ENCODE data around the gene PRKCG. TPM values are rescaled to one million over a fixed set of nuclear protein-coding genes. Genes with fewer than 3 reads are reported as not detected.

PRKCG gene
- total and polyA plus RNA-seq, 2 of the 8 experiments (the other 6 are each of a cell fraction or from before 2014, with no cell fraction given): 6.1 to 10.6 TPM

DNA sequence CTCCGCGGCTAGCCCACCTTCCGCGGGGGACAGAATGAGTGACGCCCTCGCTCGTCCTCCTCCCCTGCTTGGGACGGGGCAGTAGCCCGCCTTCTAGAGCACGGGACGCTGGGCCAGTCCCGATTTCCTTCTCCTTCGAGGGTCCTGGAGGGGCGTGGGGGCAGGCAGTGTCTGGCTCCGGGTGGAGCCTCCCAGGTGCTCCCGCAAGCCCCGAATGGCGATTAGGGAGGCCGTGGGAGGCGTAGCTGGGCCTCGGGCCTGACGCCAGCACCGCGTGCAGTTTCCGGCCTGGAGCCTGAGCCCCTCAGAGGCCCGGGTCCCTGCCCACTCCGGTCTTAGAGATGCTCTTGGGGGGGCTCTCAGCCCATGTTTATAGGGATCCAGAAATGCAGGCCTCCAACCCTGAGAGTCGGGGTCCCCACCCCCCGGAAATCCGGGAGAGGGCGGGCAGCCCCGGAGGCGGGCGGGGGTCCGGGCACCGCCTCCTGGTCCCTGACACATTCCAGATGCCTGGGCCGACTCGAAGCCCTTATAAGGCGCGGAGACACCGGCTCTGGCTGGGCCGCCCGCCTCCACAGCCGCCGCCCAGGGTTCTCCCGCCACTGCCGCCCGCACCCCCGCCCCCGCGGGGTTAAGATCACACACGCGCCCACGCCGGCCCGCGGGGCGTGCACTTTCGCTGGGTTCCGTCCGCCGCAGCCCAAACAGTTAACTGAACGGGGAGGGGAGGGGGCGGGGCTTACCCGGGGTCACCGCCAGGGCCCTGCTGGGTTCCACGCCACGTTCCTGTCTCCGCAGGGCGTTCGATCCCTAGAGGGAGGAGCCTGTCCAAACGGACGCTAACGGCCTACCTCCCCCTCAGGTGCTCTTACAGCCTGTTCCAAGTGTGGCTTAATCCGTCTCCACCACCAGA is 12.8 kb upstream of the PRKCG start:
- Histone ChIP-seq H3K23me2 (ENCODE audit: low read depth, low read length) (peaks cover 16% of the 10 kb centered on the region; the same call in 1 of the 2 replicates), H3K9me3 (ENCODE audit: insufficient read depth in 2 of 2, low read depth in 1 of 2, low read length in 1 of 2) (no peaks in the 10 kb centered on the region), H3K18ac (ENCODE audit: extremely low read depth, low read length) (peak overlapping the region; percentile 87; the same call in 1 of the 2 replicates), H3K23ac (ENCODE audit: insufficient read length) (no peak overlapping the region), H3K4me2 (ENCODE audit: insufficient read depth in 1 of 2, low read depth in 2 of 2, low read length in 2 of 2) (peak overlapping the region; percentile 87 to 94), H3K56ac (replicated peaks; ENCODE audit: insufficient read length, low read depth, low read length) (peak overlapping the region; percentile 42), H3K4me1 (replicated peaks in 1 of 4; ENCODE audit: control insufficient read depth in 3 of 4, insufficient read depth in 4 of 4, low read length in 3 of 4) (peaks cover 0 to 13% (median 8%) of the 10 kb centered on the region in 4 experiments; a peak in 6 of 7 replicates), H3K9ac (replicated peaks in 1 of 4; ENCODE audit: extremely low read depth in 1 of 4, low read depth in 3 of 4, low read length in 3 of 4) (peak overlapping the region; percentile 86 to 95 (median 91)), H3K4me3 (ENCODE audit: extremely low read depth in 1 of 4, insufficient read depth in 2 of 4, low read depth in 3 of 4, low read length in 4 of 4) (peak overlapping the region; percentile 69 to 94 (median 79)), H2AFZ (ENCODE audit: low read length) (no peak overlapping the region), H3K27ac (ENCODE audit: low read depth, low read length) (peak overlapping the region; percentile 85), H3K79me1 (ENCODE audit: low read depth, low read length) (peaks cover 9% of the 10 kb centered on the region; the same call in 1 of the 2 replicates), H4K20me1 (replicated peaks in 1 of 2; ENCODE audit: control insufficient read depth in 1 of 2, insufficient read depth in 2 of 2, low read length in 2 of 2) (peaks cover 4 to 8% of the 10 kb centered on the region in 2 experiments), H2BK120ac (replicated peaks; ENCODE audit: low read depth, low read length) (no peak overlapping the region), H3K4ac (replicated peaks; ENCODE audit: insufficient read length, low read depth, low read length) (no peak overlapping the region), H2BK5ac (ENCODE audit: low read depth, low read length) (peak overlapping the region; percentile 95), H2BK20ac (ENCODE audit: low read length) (no peak overlapping the region), H2BK12ac (ENCODE audit: low read depth, low read length) (peak overlapping the region; percentile 94), H3K79me2 (ENCODE audit: control insufficient read depth in 1 of 2, insufficient read depth in 2 of 2, low read length in 2 of 2) (peaks cover 0 to 17% of the 10 kb centered on the region in 2 experiments; a peak in 1 of 4 replicates), H4K8ac (ENCODE audit: extremely low read depth, insufficient read depth, low read length) (peak overlapping the region; percentile 99), H2AK5ac (ENCODE audit: low read depth, low read length) (no peak overlapping the region), H3K27me3 (replicated peaks in 1 of 4; ENCODE audit: control insufficient read depth in 3 of 4, extremely low read depth in 1 of 4, insufficient read depth in 3 of 4, low read length in 3 of 4) (no peaks in the 10 kb centered on the region), H4K91ac (replicated peaks; ENCODE audit: insufficient read length, low read length) (peak overlapping the region; percentile 55), H3K14ac (ENCODE audit: insufficient read length) (no peak overlapping the region), H3K36me3 (ENCODE audit: control insufficient read depth in 2 of 4, insufficient read depth in 4 of 4, low read length in 3 of 4) (peaks cover 2 to 14% (median 11%) of the 10 kb centered on the region in 4 experiments; a peak in 6 of 8 replicates), H2BK15ac (ENCODE audit: low read length) (peak overlapping the region; percentile 72; the same call in 1 of the 2 replicates), H4K5ac (ENCODE audit: insufficient read length, low read depth, low read length) (peak overlapping the region; percentile 47)
- FAIRE-seq (no peak), DNase-seq (ENCODE audit: low read depth in 1 of 2, low spot score in 2 of 2) (peak in 1 of 2 experiments; percentile 92)
- POLR2A ChIA-PET (ENCODE audit: partially characterized antibody): interaction anchor here (0.6 to 7.1 kb wide), 31 partner anchors 9 to 824 kb away, joined by 3 to 137 read pairs (median 4); partner anchors contain the start of genes ERVV-2, PRKCG, PRPF31 and RPS9
- CTCF ChIA-PET (ENCODE audit: partially characterized antibody): interaction anchor here (0.7 to 5.1 kb wide), 8 partner anchors 8 to 157 kb away, joined by 3 to 23 read pairs (median 6); no protein-coding TSS in a partner anchor
- WGBS, 2 experiments (ENCODE audit: extremely low coverage in 1 of 2, insufficient coverage in 1 of 2, insufficient read length in 1 of 2, insufficient replicate concordance in 2 of 2, low coverage in 1 of 2, low lambda C conversion rate in 2 of 2, missing lambda C conversion rate in 1 of 2): 2% methylated on average over 33 of the region's 75 CpGs; no CpG with 5 or more reads in 1 of the 2 experiments
- peak; percentile 56 for TF ChIP-seq TAF7 (optimal IDR thresholded peaks at IDR 0.05; ENCODE audit: borderline replicate concordance, low read depth, low read length)
- TF ChIP-seq POLR2A (IDR thresholded peaks at IDR 0.05; ENCODE audit: control extremely low read depth in 1 of 2, low read depth in 2 of 2, low read length in 2 of 2): peak; percentile 82 to 93
- peak; percentile 85 for TF ChIP-seq BACH1 (IDR thresholded peaks at IDR 0.05; ENCODE audit: low read length)
- TF ChIP-seq, protein P1, sequence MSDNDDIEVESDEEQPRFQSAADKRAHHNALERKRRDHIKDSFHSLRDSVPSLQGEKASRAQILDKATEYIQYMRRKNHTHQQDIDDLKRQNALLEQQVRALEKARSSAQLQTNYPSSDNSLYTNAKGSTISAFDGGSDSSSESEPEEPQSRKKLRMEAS (IDR thresholded peaks at IDR 0.05): peak; percentile 27; the same call in 1 of the 2 replicates
- no peak for TF ChIP-seq GTF2F1 (IDR thresholded peaks at IDR 0.05; ENCODE audit: borderline replicate concordance, low read depth, low read length)
- TF ChIP-seq GABPA (IDR thresholded peaks at IDR 0.05; ENCODE audit: borderline replicate concordance, insufficient read depth, low read length): no peak
- peak; percentile 47 for TF ChIP-seq PHF8 (conservative IDR thresholded peaks at IDR 0.05; ENCODE audit: low read depth, low read length)
- TF ChIP-seq SIRT6 (IDR thresholded peaks at IDR 0.05; ENCODE audit: low read length): no peak
- no peak for TF ChIP-seq KDM5A (IDR thresholded peaks at IDR 0.05; ENCODE audit: low read length)
- 0 out of 2 replicates have a peak, but pooled peaks have one; percentile 9 for TF ChIP-seq SP4 (IDR thresholded peaks at IDR 0.05; ENCODE audit: low read length)
- TF ChIP-seq SIX5 (IDR thresholded peaks at IDR 0.05; ENCODE audit: low read depth, low read length): no peak
